A673 (cell line): ENCODE measurements around the gene GPR39.

Experiments used
- EZH2 ChIP-seq: fragments of 200-600 bp; sonication (generic); IDR thresholded peaks from 2 replicates; pipeline ENCODE4 v1.6.1; 2017; ENCODE audit warnings: borderline replicate concordance, low read depth, mild to moderate bottlenecking, mixed read lengths, antibody characterized with exemption, low read length; ENCODE audit not compliant: poor library complexity, severe bottlenecking
- TF ChIP-seq, protein P1 (sequence below): fragments of 300-800, 200-600 bp; sonication (generic); conservative IDR thresholded peaks from 2 replicates; pipeline ENCODE4 v1.5.1; 2017; ENCODE audit warnings: low read depth, mild to moderate bottlenecking, antibody characterized with exemption, low read length, moderate library complexity, mixed read lengths

DNA sequence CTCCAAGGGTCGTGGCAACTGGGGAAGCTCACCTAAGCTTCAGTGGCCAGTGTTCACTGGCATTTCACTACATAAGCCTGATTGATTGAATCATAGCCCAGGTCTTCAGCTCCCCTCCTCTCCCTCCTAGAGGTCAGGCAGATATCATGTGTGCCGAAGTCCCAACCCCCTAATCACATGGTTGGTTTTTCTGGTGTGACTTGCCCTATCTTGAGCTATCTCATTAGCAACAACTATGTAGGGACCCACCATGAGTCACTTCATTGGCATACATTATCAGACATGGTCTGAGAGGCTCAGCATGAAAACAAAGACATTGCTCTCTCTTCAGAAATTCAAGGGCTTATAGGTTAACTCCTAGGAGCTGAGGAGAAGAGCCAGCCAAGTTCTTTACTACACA, 176.6 kb downstream of the GPR39 start:
- TF ChIP-seq, protein P1, sequence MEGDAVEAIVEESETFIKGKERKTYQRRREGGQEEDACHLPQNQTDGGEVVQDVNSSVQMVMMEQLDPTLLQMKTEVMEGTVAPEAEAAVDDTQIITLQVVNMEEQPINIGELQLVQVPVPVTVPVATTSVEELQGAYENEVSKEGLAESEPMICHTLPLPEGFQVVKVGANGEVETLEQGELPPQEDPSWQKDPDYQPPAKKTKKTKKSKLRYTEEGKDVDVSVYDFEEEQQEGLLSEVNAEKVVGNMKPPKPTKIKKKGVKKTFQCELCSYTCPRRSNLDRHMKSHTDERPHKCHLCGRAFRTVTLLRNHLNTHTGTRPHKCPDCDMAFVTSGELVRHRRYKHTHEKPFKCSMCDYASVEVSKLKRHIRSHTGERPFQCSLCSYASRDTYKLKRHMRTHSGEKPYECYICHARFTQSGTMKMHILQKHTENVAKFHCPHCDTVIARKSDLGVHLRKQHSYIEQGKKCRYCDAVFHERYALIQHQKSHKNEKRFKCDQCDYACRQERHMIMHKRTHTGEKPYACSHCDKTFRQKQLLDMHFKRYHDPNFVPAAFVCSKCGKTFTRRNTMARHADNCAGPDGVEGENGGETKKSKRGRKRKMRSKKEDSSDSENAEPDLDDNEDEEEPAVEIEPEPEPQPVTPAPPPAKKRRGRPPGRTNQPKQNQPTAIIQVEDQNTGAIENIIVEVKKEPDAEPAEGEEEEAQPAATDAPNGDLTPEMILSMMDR = no peak
- TF ChIP-seq EZH2 = no peak
